H9 (cell line): ENCODE measurements around the gene PRKCD. TPM values are rescaled to one million over a fixed set of nuclear protein-coding genes. Genes with fewer than 3 reads are reported as not detected.

Experiments used
- DNase-seq: peaks from one replicate; pipeline ENCODE4 v3.0.0-alpha.2; 2017
- H2AFZ ChIP-seq: one replicate; pipeline ENCODE4 v1.6.1; 2013; ENCODE audit warnings: mild to moderate bottlenecking, low read length, control low read depth, moderate library complexity
- H2AK5ac ChIP-seq: 2 replicates; pipeline ENCODE4 v1.6.1; 2013; ENCODE audit warnings: low read length, control low read depth, mixed read lengths; ENCODE audit not compliant: insufficient read length
- H2BK120ac ChIP-seq: one replicate; pipeline ENCODE4 v1.6.1; 2013; ENCODE audit warnings: low read depth, mild to moderate bottlenecking, low read length, control low read depth, inconsistent platforms; ENCODE audit not compliant: poor library complexity, severe bottlenecking
- H2BK12ac ChIP-seq: 2 replicates; pipeline ENCODE4 v1.6.1; 2013; ENCODE audit warnings: low read length, control low read depth, mixed read lengths, low read depth; ENCODE audit not compliant: insufficient read length
- H2BK15ac ChIP-seq: 2 replicates; pipeline ENCODE4 v1.6.1; 2013; ENCODE audit warnings: low read depth, low read length, control low read depth
- H2BK20ac ChIP-seq: one replicate; pipeline ENCODE4 v1.6.1; 2013; ENCODE audit warnings: low read depth, mild to moderate bottlenecking, low read length, control low read depth, inconsistent platforms; ENCODE audit not compliant: poor library complexity, severe bottlenecking
- H2BK5ac ChIP-seq: 2 replicates; pipeline ENCODE4 v1.6.1; 2013; ENCODE audit warnings: low read length, control low read depth, mixed read lengths; ENCODE audit not compliant: insufficient read length
- H3K14ac ChIP-seq: 2 replicates; pipeline ENCODE4 v1.6.1; 2013; ENCODE audit warnings: low read length, control low read depth; ENCODE audit not compliant: insufficient read depth
- H3K18ac ChIP-seq: 2 replicates; pipeline ENCODE4 v1.6.1; 2013; ENCODE audit warnings: low read depth, mild to moderate bottlenecking, mixed read lengths, low read length, control low read depth; ENCODE audit not compliant: insufficient read length
- H3K23ac ChIP-seq: 2 replicates; pipeline ENCODE4 v1.6.1; 2013; ENCODE audit warnings: low read length, control low read depth, mixed read lengths, low read depth; ENCODE audit not compliant: insufficient read length
- H3K23me2 ChIP-seq: 2 replicates; pipeline ENCODE4 v1.6.1; 2013; ENCODE audit warnings: low read depth, mild to moderate bottlenecking, mixed read lengths, low read length, control low read depth; ENCODE audit not compliant: insufficient read length, poor library complexity, severe bottlenecking
- H3K27ac ChIP-seq: 2 replicates; pipeline ENCODE4 v1.5.1; 2013; ENCODE audit warnings: low read length, control low read depth, mixed read lengths, low read depth; ENCODE audit not compliant: insufficient read length
- H3K27me3 ChIP-seq: 2 replicates; pipeline ENCODE4 v1.6.1; 2013; ENCODE audit warnings: low read length, control low read depth, inconsistent platforms; ENCODE audit not compliant: insufficient read depth
- H3K4ac ChIP-seq: 2 replicates; pipeline ENCODE4 v1.6.1; 2013; ENCODE audit warnings: low read depth, mild to moderate bottlenecking, control low read depth, inconsistent platforms, low read length, moderate library complexity
- H3K4me1 ChIP-seq: 2 replicates; pipeline ENCODE4 v1.6.1; 2013; ENCODE audit warnings: low read length, control low read depth, inconsistent platforms; ENCODE audit not compliant: insufficient read depth
- H3K4me2 ChIP-seq: 2 replicates; pipeline ENCODE4 v1.6.1; 2013; ENCODE audit warnings: low read length, control low read depth, mixed read lengths; ENCODE audit not compliant: insufficient read length, insufficient read depth
- H3K56ac ChIP-seq: 2 replicates; pipeline ENCODE4 v1.6.1; 2013; ENCODE audit warnings: low read depth, mild to moderate bottlenecking, mixed read lengths, low read length, control low read depth; ENCODE audit not compliant: insufficient read length
- H3K79me1 ChIP-seq: 2 replicates; pipeline ENCODE4 v1.6.1; 2013; ENCODE audit warnings: low read depth, mild to moderate bottlenecking, moderate library complexity, low read length, control low read depth, inconsistent platforms; ENCODE audit not compliant: insufficient read depth, poor library complexity, severe bottlenecking
- H3K79me2 ChIP-seq: 2 replicates; pipeline ENCODE4 v1.6.1; 2013; ENCODE audit warnings: low read length, control low read depth, inconsistent platforms; ENCODE audit not compliant: insufficient read depth
- H3K9ac ChIP-seq: 2 replicates; pipeline ENCODE4 v1.6.1; 2013; ENCODE audit warnings: low read length, control low read depth, mixed read lengths; ENCODE audit not compliant: insufficient read length; ENCODE audit errors: extremely low read depth
- H3K9me3 ChIP-seq: one replicate; pipeline ENCODE4 v1.6.1; 2013; ENCODE audit warnings: low read depth, low read length, inconsistent platforms; ENCODE audit not compliant: control insufficient read depth
- H3T11ph ChIP-seq: one replicate; pipeline ENCODE4 v1.6.1; 2013; ENCODE audit warnings: mild to moderate bottlenecking, low read length, control low read depth, inconsistent platforms
- H4K20me1 ChIP-seq: one replicate; pipeline ENCODE4 v1.6.1; 2013; ENCODE audit not compliant: control insufficient read depth, insufficient read length, insufficient read depth
- H4K5ac ChIP-seq: 2 replicates; pipeline ENCODE4 v1.6.1; 2013; ENCODE audit warnings: low read depth, mild to moderate bottlenecking, mixed read lengths, low read length, control low read depth; ENCODE audit not compliant: insufficient read length
- H4K8ac ChIP-seq: replicated peaks from 2 replicates; pipeline ENCODE4 v1.6.1; 2013; ENCODE audit warnings: low read length, control low read depth, mixed read lengths, low read depth; ENCODE audit not compliant: insufficient read length
- H4K91ac ChIP-seq: 2 replicates; pipeline ENCODE4 v1.6.1; 2013; ENCODE audit warnings: low read depth, mild to moderate bottlenecking, moderate library complexity, mixed read lengths, low read length, control low read depth; ENCODE audit not compliant: insufficient read length
- H3K27ac Mint-ChIP-seq, 3 experiments: 2 replicates in 2 of 3; 3 replicates in 1 of 3; pipeline ENCODE4 v1.8.0; 2020 to 2021; ENCODE audit warnings: mixed read lengths in 3 of 3, mild to moderate bottlenecking in 1 of 3, moderate library complexity in 1 of 3
- H3K27me3 Mint-ChIP-seq: 2 replicates; pipeline ENCODE4 v1.8.0; 2021; ENCODE audit warnings: low read depth, mild to moderate bottlenecking, moderate library complexity, mixed read lengths
- H3K36me3 Mint-ChIP-seq, 3 experiments: 2 replicates in 2 of 3; 3 replicates in 1 of 3; pipeline ENCODE4 v1.8.0; 2020 to 2021; ENCODE audit warnings: low read depth in 3 of 3, mixed read lengths in 3 of 3; ENCODE audit not compliant: insufficient read depth in 1 of 3
- H3K4me1 Mint-ChIP-seq, 2 experiments: 2 replicates each; pipeline ENCODE4 v1.8.0; 2020; ENCODE audit warnings: mixed read lengths in 2 of 2
- H3K4me3 Mint-ChIP-seq, 2 experiments: 2 replicates in 1 of 2; 3 replicates in 1 of 2; pipeline ENCODE4 v1.8.0; 2020 to 2021; ENCODE audit warnings: mild to moderate bottlenecking in 2 of 2, mixed read lengths in 2 of 2, moderate library complexity in 1 of 2
- H3K9me3 Mint-ChIP-seq, 2 experiments: 2 replicates in 1 of 2; 3 replicates in 1 of 2; pipeline ENCODE4 v1.8.0; 2020; ENCODE audit warnings: mild to moderate bottlenecking in 2 of 2, mixed read lengths in 2 of 2, moderate library complexity in 1 of 2
- WGBS: extraction: QIAGEN DNeasy Blood & Tissue Kit; methylation state at CpG from one replicate; pipeline ENCODE4 v1.1.7; 2013; ENCODE audit warnings: missing lambda C conversion rate, low lambda C conversion rate, mixed read lengths; ENCODE audit not compliant: insufficient read length; ENCODE audit errors: extremely low coverage; 5-methylcytosine and 5-hydroxymethylcytosine counted together
- total RNA-seq: library from RNA; stranded (reverse); gene quantifications from 2 replicates; pipeline ENCODE4 v1.2.1, GENCODE V29; 2021
- TF ChIP-seq, protein P1 (sequence below): fragments of 200-600 bp; sonication (generic); conservative IDR thresholded peaks from 3 replicates; pipeline ENCODE4 v1.8.0; 2021; ENCODE audit warnings: antibody characterized with exemption, mild to moderate bottlenecking

The PRKCD gene
- total RNA-seq, 1 experiment from 2014 or later = 23.7 TPM

DNA sequence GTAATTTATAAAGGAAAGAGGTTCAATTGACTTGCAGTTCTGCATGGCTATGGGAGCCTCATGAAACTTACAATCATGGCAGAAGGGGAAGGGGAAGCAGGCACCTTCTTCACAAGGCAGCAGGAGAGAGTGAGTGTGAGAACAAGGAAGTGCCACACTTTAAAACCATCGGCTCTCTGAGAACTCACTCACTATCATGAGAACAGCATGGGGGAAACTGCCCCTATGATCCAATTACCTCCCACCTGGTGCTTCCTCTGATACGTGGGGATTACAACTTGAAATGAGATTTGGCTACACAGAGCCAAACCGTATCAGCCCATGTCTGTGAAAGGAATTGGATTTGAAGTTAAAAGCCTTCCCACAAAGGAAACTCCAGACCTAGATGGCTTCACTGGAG lies 55.7 kb downstream of the PRKCD start:
- H2BK20ac ChIP-seq = no peak overlapping the region
- H3K18ac ChIP-seq = no peak overlapping the region
- TF ChIP-seq, protein P1, sequence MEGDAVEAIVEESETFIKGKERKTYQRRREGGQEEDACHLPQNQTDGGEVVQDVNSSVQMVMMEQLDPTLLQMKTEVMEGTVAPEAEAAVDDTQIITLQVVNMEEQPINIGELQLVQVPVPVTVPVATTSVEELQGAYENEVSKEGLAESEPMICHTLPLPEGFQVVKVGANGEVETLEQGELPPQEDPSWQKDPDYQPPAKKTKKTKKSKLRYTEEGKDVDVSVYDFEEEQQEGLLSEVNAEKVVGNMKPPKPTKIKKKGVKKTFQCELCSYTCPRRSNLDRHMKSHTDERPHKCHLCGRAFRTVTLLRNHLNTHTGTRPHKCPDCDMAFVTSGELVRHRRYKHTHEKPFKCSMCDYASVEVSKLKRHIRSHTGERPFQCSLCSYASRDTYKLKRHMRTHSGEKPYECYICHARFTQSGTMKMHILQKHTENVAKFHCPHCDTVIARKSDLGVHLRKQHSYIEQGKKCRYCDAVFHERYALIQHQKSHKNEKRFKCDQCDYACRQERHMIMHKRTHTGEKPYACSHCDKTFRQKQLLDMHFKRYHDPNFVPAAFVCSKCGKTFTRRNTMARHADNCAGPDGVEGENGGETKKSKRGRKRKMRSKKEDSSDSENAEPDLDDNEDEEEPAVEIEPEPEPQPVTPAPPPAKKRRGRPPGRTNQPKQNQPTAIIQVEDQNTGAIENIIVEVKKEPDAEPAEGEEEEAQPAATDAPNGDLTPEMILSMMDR = no peak
- H3K56ac ChIP-seq = no peak overlapping the region
- no peak overlapping the region for H4K91ac ChIP-seq
- no peak overlapping the region for H3K4ac ChIP-seq
- H3K27ac ChIP-seq = no peak overlapping the region
- no peak overlapping the region for H2BK5ac ChIP-seq
- no peak overlapping the region for H3K9ac ChIP-seq
- no peak overlapping the region for H4K8ac ChIP-seq
- no peak overlapping the region for H2AK5ac ChIP-seq
- no peak overlapping the region for H2AFZ ChIP-seq
- Mint-ChIP-seq H3K36me3 (peaks cover 0 to 2% (median 0%) of the 10 kb centered on the region in 3 experiments; a peak in 1 of 7 replicates), H3K27me3 (peaks cover 6% of the 10 kb centered on the region), H3K27ac (no peak overlapping the region), H3K9me3 (no peaks in the 10 kb centered on the region), H3K4me1 (peaks cover 0 to 5% of the 10 kb centered on the region in 2 experiments), H3K4me3 (no peak overlapping the region)
- H3K4me1 ChIP-seq = no peaks in the 10 kb centered on the region
- H2BK15ac ChIP-seq = no peak overlapping the region
- H3K27me3 ChIP-seq = no peaks in the 10 kb centered on the region
- H3K14ac ChIP-seq = no peak overlapping the region
- WGBS = no CpG with 5 or more reads among the region's 3 CpGs
- H3K23me2 ChIP-seq = no peaks in the 10 kb centered on the region
- peak; percentile 24 for DNase-seq
- H3K23ac ChIP-seq = no peak overlapping the region
- no peak overlapping the region for H2BK12ac ChIP-seq
- no peak overlapping the region for H2BK120ac ChIP-seq
- H4K20me1 ChIP-seq = no peaks in the 10 kb centered on the region
- no peaks in the 10 kb centered on the region for H3K79me1 ChIP-seq
- no peak overlapping the region for H3T11ph ChIP-seq
- H3K79me2 ChIP-seq = no peaks in the 10 kb centered on the region
- H4K5ac ChIP-seq = no peak overlapping the region
- H3K4me2 ChIP-seq = no peak overlapping the region
- no peaks in the 10 kb centered on the region for H3K9me3 ChIP-seq
